ENCODE data around the gene PLAC8L1. TPM values are rescaled to one million over a fixed set of nuclear protein-coding genes. Genes with fewer than 3 reads are reported as not detected.

Gene PLAC8L1
- total RNA-seq, 2 experiments from 2014 or later = 0.42 TPM; not detected in 1

- no peak for DNase-seq
- no peak for ATAC-seq
- Mint-ChIP-seq H3K36me3 (ENCODE audit: low read depth) (no peaks in the 10 kb centered on the region), H3K27ac (no peak overlapping the region), H3K9me3 (ENCODE audit: insufficient read depth) (no peaks in the 10 kb centered on the region), H3K4me3 (no peak overlapping the region), H3K4me1 (ENCODE audit: low read depth) (no peaks in the 10 kb centered on the region), H3K27me3 (ENCODE audit: low read depth) (peaks cover 28% of the 10 kb centered on the region)
- ChIA-PET CTCF (no interaction called here), POLR2A (no interaction called here)
Measured at GRCh38 chr5:146055432-146055831, 49.9 kb downstream of the PLAC8L1 start.

- H3K4me3 Mint-ChIP-seq = no peak overlapping the region
- ChIA-PET CTCF (no interaction called here), POLR2A (no interaction called here)
- H3K4me1 Mint-ChIP-seq (ENCODE audit: low read depth) = no peaks in the 10 kb centered on the region
- no peaks in the 10 kb centered on the region for H3K36me3 Mint-ChIP-seq (ENCODE audit: low read depth)
- no peak for DNase-seq
- H3K9me3 Mint-ChIP-seq (ENCODE audit: insufficient read depth) = no peaks in the 10 kb centered on the region
- H3K27ac Mint-ChIP-seq = no peak overlapping the region
- peaks cover 20% of the 10 kb centered on the region for H3K27me3 Mint-ChIP-seq (ENCODE audit: low read depth)
- no peak for ATAC-seq
Measured at GRCh38 chr5:146052780-146053179, 52.6 kb downstream of the PLAC8L1 start.

GRCh38 chr5:146051678-146052077 lies 53.7 kb downstream of the PLAC8L1 start:
- no peak overlapping the region for H3K4me3 Mint-ChIP-seq
- H3K27ac Mint-ChIP-seq = no peak overlapping the region
- no peaks in the 10 kb centered on the region for H3K9me3 Mint-ChIP-seq (ENCODE audit: insufficient read depth)
- H3K4me1 Mint-ChIP-seq (ENCODE audit: low read depth) = no peaks in the 10 kb centered on the region
- POLR2A ChIA-PET = no interaction called here
- CTCF ChIA-PET = interaction anchor here (1.6 kb wide), 1 partner anchor 12 kb away, joined by 4 read pairs; no protein-coding TSS in a partner anchor
- H3K36me3 Mint-ChIP-seq (ENCODE audit: low read depth) = no peaks in the 10 kb centered on the region
- H3K27me3 Mint-ChIP-seq (ENCODE audit: low read depth) = peaks cover 15% of the 10 kb centered on the region
- ATAC-seq (no peak), DNase-seq (no peak)

- H3K4me1 Mint-ChIP-seq (ENCODE audit: low read depth) = no peaks in the 10 kb centered on the region
- H3K27ac Mint-ChIP-seq = no peak overlapping the region
- DNase-seq = no peak
- H3K9me3 Mint-ChIP-seq (ENCODE audit: insufficient read depth) = no peaks in the 10 kb centered on the region
- POLR2A ChIA-PET = no interaction called here
- CTCF ChIA-PET = interaction anchor here (0.6 to 1.2 kb wide), 2 partner anchors 104 to 291 kb away, joined by 3 read pairs; no protein-coding TSS in a partner anchor
- H3K36me3 Mint-ChIP-seq (ENCODE audit: low read depth) = no peaks in the 10 kb centered on the region
- peaks cover 20% of the 10 kb centered on the region for H3K27me3 Mint-ChIP-seq (ENCODE audit: low read depth)
- H3K4me3 Mint-ChIP-seq = no peak overlapping the region
- ATAC-seq = no peak
Measured at GRCh38 chr5:146050086-146050485, 55.3 kb downstream of the PLAC8L1 start.

DNA sequence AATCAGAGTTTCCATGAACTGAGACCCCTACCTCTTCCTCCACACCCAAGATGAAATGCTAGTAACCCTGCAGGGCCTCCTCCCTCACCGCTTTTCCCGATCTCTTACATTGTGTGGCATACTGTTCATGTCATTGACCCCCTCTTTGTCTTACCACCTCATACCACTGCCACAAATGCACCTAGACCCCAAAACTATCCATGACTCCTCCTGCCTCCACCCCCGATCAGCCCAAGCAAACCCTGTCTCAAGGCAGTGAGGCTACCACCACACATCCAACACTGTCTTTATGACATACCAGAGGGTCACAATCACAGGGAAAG lies 55.7 kb downstream of the PLAC8L1 start:
- ChIA-PET POLR2A (no interaction called here), CTCF (interaction anchor here (1.2 kb wide), 1 partner anchor 103 kb away, joined by 3 read pairs; no protein-coding TSS in a partner anchor)
- no peak for ATAC-seq
- no peaks in the 10 kb centered on the region for H3K4me1 Mint-ChIP-seq (ENCODE audit: low read depth)
- H3K27me3 Mint-ChIP-seq (ENCODE audit: low read depth) = peaks cover 18% of the 10 kb centered on the region
- no peaks in the 10 kb centered on the region for H3K36me3 Mint-ChIP-seq (ENCODE audit: low read depth)
- DNase-seq = no peak
- H3K4me3 Mint-ChIP-seq = no peak overlapping the region
- H3K27ac Mint-ChIP-seq = no peak overlapping the region
- H3K9me3 Mint-ChIP-seq (ENCODE audit: insufficient read depth) = no peaks in the 10 kb centered on the region

GRCh38 chr5:146048994-146049703 lies 56.2 kb downstream of the PLAC8L1 start:
- DNase-seq (no peak), ATAC-seq (no peak)
- no peaks in the 10 kb centered on the region for H3K36me3 Mint-ChIP-seq (ENCODE audit: low read depth)
- H3K27ac Mint-ChIP-seq = no peak overlapping the region
- H3K4me1 Mint-ChIP-seq (ENCODE audit: low read depth) = no peaks in the 10 kb centered on the region
- CTCF ChIA-PET = no interaction called here
- no peaks in the 10 kb centered on the region for H3K9me3 Mint-ChIP-seq (ENCODE audit: insufficient read depth)
- H3K27me3 Mint-ChIP-seq (ENCODE audit: low read depth) = peaks cover 16% of the 10 kb centered on the region
- POLR2A ChIA-PET = no interaction called here
- no peak overlapping the region for H3K4me3 Mint-ChIP-seq

DNA sequence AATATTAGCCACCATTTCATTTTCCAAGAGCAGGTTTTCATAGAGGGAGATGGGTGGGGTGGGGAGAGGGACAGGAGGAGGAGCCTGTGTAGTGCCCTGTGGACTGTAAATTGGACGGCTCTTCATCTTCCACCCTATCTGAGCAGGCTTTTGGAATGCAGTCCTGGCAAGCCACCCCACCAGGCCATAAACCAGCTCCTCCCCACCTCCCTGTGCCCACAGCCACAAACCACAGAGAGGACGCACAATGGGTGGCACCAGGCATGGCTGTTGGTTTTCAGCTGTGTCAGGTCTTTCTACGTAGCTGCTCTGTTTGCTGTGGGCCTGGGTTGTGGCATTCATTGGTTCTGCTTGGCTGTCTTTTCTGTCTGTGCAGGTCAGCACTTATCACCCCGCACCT lies 58.0 kb downstream of the PLAC8L1 start:
- Mint-ChIP-seq H3K27ac (no peak overlapping the region), H3K27me3 (ENCODE audit: low read depth) (peaks cover 16% of the 10 kb centered on the region), H3K4me1 (ENCODE audit: low read depth) (no peaks in the 10 kb centered on the region), H3K36me3 (ENCODE audit: low read depth) (no peaks in the 10 kb centered on the region), H3K9me3 (ENCODE audit: insufficient read depth) (no peaks in the 10 kb centered on the region), H3K4me3 (no peak overlapping the region)
- POLR2A ChIA-PET = no interaction called here
- DNase-seq (no peak), ATAC-seq (no peak)
- CTCF ChIA-PET = no interaction called here

GRCh38 chr5:146043722-146044121 lies 61.7 kb downstream of the PLAC8L1 start:
- no peak overlapping the region for H3K27ac Mint-ChIP-seq
- no peaks in the 10 kb centered on the region for H3K4me1 Mint-ChIP-seq (ENCODE audit: low read depth)
- ATAC-seq (no peak), DNase-seq (no peak)
- H3K36me3 Mint-ChIP-seq (ENCODE audit: low read depth) = no peaks in the 10 kb centered on the region
- ChIA-PET CTCF (no interaction called here), POLR2A (no interaction called here)
- no peaks in the 10 kb centered on the region for H3K9me3 Mint-ChIP-seq (ENCODE audit: insufficient read depth)
- H3K27me3 Mint-ChIP-seq (ENCODE audit: low read depth) = peaks cover 10% of the 10 kb centered on the region
- no peak overlapping the region for H3K4me3 Mint-ChIP-seq

DNA sequence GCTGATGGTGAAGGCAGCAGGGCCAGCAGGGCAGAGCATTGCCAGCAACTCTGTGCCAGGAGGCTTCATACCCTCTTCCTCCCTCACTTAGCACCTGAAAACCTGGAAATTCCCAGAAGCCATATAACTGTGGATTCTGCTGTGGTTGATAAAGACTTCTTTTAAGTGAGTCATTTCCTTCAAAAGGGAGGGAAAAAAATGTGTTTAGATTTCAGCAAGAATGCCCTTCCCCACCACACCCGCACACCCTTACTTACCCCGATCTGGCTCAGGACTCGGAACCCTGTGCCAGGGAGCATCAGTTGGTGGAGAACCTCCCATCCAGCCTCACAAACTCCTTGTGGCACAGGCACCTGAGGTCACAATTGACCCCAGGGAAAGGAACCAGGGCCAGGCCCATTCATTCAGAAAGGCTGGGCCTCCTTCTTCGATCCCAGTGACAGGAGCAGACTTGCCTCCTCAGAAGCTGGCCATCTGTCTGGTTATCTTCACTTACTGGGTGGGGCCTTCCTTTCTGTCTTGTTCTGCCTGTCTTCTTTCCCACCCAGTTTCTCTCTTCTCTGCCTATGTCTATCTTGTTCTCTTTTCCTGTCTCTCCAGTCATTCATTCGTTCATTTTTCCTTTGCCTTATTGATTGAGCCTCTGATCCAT lies 62.6 kb downstream of the PLAC8L1 start:
- H3K27me3 Mint-ChIP-seq (ENCODE audit: low read depth) = peaks cover 10% of the 10 kb centered on the region
- DNase-seq (no peak), ATAC-seq (no peak)
- H3K36me3 Mint-ChIP-seq (ENCODE audit: low read depth) = no peaks in the 10 kb centered on the region
- H3K4me3 Mint-ChIP-seq = no peak overlapping the region
- no peaks in the 10 kb centered on the region for H3K9me3 Mint-ChIP-seq (ENCODE audit: insufficient read depth)
- no peak overlapping the region for H3K27ac Mint-ChIP-seq
- CTCF ChIA-PET = no interaction called here
- POLR2A ChIA-PET = no interaction called here
- no peaks in the 10 kb centered on the region for H3K4me1 Mint-ChIP-seq (ENCODE audit: low read depth)

GRCh38 chr5:146041180-146041789 lies 64.1 kb downstream of the PLAC8L1 start:
- ATAC-seq (no peak), DNase-seq (no peak)
- ChIA-PET POLR2A (no interaction called here), CTCF (interaction anchor here (1.0 kb wide), 2 partner anchors 9 to 215 kb away, joined by 3 read pairs; no protein-coding TSS in a partner anchor)
- Mint-ChIP-seq H3K36me3 (ENCODE audit: low read depth) (no peaks in the 10 kb centered on the region), H3K4me1 (ENCODE audit: low read depth) (no peaks in the 10 kb centered on the region), H3K27me3 (ENCODE audit: low read depth) (peaks cover 9% of the 10 kb centered on the region), H3K9me3 (ENCODE audit: insufficient read depth) (no peaks in the 10 kb centered on the region), H3K4me3 (no peak overlapping the region), H3K27ac (no peak overlapping the region)

DNA sequence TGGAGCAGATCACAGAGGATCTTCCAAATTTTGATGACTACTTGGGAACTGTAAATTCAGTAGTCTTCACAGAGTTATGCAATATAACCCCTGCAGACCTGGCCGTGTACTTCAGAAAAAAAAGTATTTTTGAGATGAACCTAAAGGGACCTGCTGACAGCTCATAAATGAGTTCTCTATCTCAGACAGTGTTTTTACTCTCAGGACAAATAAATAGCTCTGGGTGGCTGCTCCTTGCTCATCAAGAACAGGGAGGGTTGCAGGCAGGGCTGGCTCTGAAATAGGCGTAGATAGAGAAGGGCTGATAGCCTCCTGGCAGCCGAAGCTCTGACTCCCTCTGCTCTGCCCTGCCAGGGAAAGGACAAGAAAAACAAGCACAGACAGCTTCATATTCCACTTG lies 64.8 kb downstream of the PLAC8L1 start:
- Mint-ChIP-seq H3K27ac (no peak overlapping the region), H3K27me3 (ENCODE audit: low read depth) (peaks cover 6% of the 10 kb centered on the region), H3K36me3 (ENCODE audit: low read depth) (no peaks in the 10 kb centered on the region), H3K4me1 (ENCODE audit: low read depth) (no peaks in the 10 kb centered on the region), H3K9me3 (ENCODE audit: insufficient read depth) (no peaks in the 10 kb centered on the region), H3K4me3 (no peak overlapping the region)
- no peak for ATAC-seq
- CTCF ChIA-PET = interaction anchor here (1.0 to 1.5 kb wide), 2 partner anchors 11 to 215 kb away, joined by 3 to 4 read pairs; no protein-coding TSS in a partner anchor
- POLR2A ChIA-PET = no interaction called here
- no peak for DNase-seq

- H3K4me3 Mint-ChIP-seq = no peak overlapping the region
- ChIA-PET POLR2A (no interaction called here), CTCF (interaction anchor here (1.5 kb wide), 1 partner anchor 12 kb away, joined by 4 read pairs; no protein-coding TSS in a partner anchor)
- DNase-seq = no peak
- no peak for ATAC-seq
- H3K4me1 Mint-ChIP-seq (ENCODE audit: low read depth) = no peaks in the 10 kb centered on the region
- H3K9me3 Mint-ChIP-seq (ENCODE audit: insufficient read depth) = no peaks in the 10 kb centered on the region
- H3K27me3 Mint-ChIP-seq (ENCODE audit: low read depth) = peaks cover 6% of the 10 kb centered on the region
- no peak overlapping the region for H3K27ac Mint-ChIP-seq
- no peaks in the 10 kb centered on the region for H3K36me3 Mint-ChIP-seq (ENCODE audit: low read depth)
Measured at GRCh38 chr5:146039420-146039819, 66.0 kb downstream of the PLAC8L1 start.

All from activated CD8-positive, alpha-beta T cell treated with anti-CD3 and anti-CD28 coated beads, Interleukin-2, amount 10 ng/mL, durations not matched to agents 7 days and 5 days (primary cell).